HepG2 (cell line): Measurements from ENCODE around the gene FOXL3.

ENCODE experiments used
- DPF2 ChIP-seq: sonication (generic); formaldehyde crosslinking; IDR thresholded peaks from 2 replicates; pipeline ENCODE4 v1.4.0; 2020; ENCODE audit warnings: mild to moderate bottlenecking, low read depth, missing genetic modification reagents, borderline replicate concordance
- EZH2 ChIP-seq: conservative IDR thresholded peaks from 2 replicates; pipeline ENCODE4 v1.6.1; 2012; ENCODE audit warnings: mild to moderate bottlenecking, low read depth, low read length, moderate library complexity
- MED13 ChIP-seq: sonication (generic); formaldehyde crosslinking; IDR thresholded peaks from 2 replicates; pipeline ENCODE4 v1.5.0; 2020; ENCODE audit warnings: missing genetic modification reagents
- ZNF777 ChIP-seq: sonication (generic); formaldehyde crosslinking; IDR thresholded peaks from 2 replicates; pipeline ENCODE4 v1.4.0; 2020; ENCODE audit warnings: missing genetic modification reagents
- ZZZ3 ChIP-seq: sonication (generic); formaldehyde crosslinking; IDR thresholded peaks from 2 replicates; pipeline ENCODE4 v1.4.0; 2020; ENCODE audit warnings: missing genetic modification reagents, mild to moderate bottlenecking, borderline replicate concordance

DNA sequence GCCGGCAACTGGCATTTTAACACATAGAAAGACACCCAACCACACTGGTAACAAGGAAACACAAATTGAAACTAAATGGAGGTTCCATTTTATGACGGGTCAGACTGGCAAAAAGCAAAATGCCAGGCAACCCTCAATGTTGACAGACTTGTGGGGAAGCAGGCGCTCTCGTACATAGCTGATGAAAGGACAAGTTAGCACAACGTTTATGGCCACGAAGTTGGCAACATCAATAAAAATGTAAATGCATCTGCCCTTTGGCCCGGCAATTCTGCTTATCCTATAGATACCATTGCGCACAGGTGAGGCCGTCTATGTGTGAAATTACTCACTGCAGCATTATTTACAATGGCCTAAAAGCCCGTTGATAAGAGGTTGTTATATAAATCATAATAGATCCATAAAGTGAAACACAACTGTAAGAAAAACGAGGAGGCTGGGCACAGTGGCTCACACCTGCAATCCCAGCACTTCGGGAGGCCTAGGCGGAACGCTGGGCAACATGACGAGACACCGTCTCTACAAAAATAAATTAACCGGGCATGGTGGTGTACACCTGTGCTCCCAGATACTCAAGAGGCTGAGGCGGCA, 39.8 kb downstream of the FOXL3 start:
- TF ChIP-seq ZNF777 (no peak), ZZZ3 (no peak), MED13 (CRISPR knock-in tag) (no peak), EZH2 (no peak), DPF2 (CRISPR knock-in tag) (no peak)
